Osteocyte (in vitro differentiated cells): ENCODE results near the gene ABCC1. TPM values are rescaled to one million over a fixed set of nuclear protein-coding genes. Genes with fewer than 3 reads are reported as not detected.

Experiments used
- DNase-seq: peaks from one replicate; pipeline ENCODE4 v3.0.0; 2021; ENCODE audit warnings: mixed read lengths; ENCODE audit not compliant: unreplicated experiment; ENCODE audit errors: extremely low spot score
- H3K27ac Mint-ChIP-seq: one replicate; pipeline ENCODE4 v1.8.0; 2021; ENCODE audit warnings: mild to moderate bottlenecking, mixed read lengths; ENCODE audit not compliant: unreplicated experiment
- H3K27me3 Mint-ChIP-seq: one replicate; pipeline ENCODE4 v1.8.0; 2021; ENCODE audit warnings: mixed read lengths; ENCODE audit not compliant: unreplicated experiment
- H3K36me3 Mint-ChIP-seq: one replicate; pipeline ENCODE4 v1.8.0; 2021; ENCODE audit warnings: mixed read lengths; ENCODE audit not compliant: unreplicated experiment
- H3K4me1 Mint-ChIP-seq: one replicate; pipeline ENCODE4 v1.8.0; 2021; ENCODE audit warnings: mixed read lengths; ENCODE audit not compliant: unreplicated experiment
- H3K4me3 Mint-ChIP-seq: one replicate; pipeline ENCODE4 v1.8.0; 2021; ENCODE audit warnings: mild to moderate bottlenecking, moderate library complexity, mixed read lengths; ENCODE audit not compliant: unreplicated experiment
- H3K9me3 Mint-ChIP-seq: one replicate; pipeline ENCODE4 v1.8.0; 2021; ENCODE audit warnings: mixed read lengths; ENCODE audit not compliant: unreplicated experiment
- CTCF ChIP-seq: fragments of 200-600 bp; sonication (generic); IDR thresholded peaks from 2 replicates; pipeline ENCODE4 v1.5.0; 2021; ENCODE audit warnings: antibody characterized with exemption, mild to moderate bottlenecking, moderate library complexity
- total RNA-seq: library from RNA; stranded (reverse); gene quantifications from 2 replicates; pipeline ENCODE4 v1.2.1, GENCODE V29; 2021

The ABCC1 gene
- total RNA-seq, 1 donor from 2014 or later = 256 TPM

GRCh38 chr16:15947983-15948509 is 1.4 kb upstream of the ABCC1 start:
- peaks cover 3% of the 10 kb centered on the region for H3K36me3 Mint-ChIP-seq
- no peak overlapping the region for H3K27ac Mint-ChIP-seq
- H3K9me3 Mint-ChIP-seq = no peaks in the 10 kb centered on the region
- no peaks in the 10 kb centered on the region for H3K27me3 Mint-ChIP-seq
- DNase-seq = no peak
- no peak overlapping the region for H3K4me3 Mint-ChIP-seq
- peaks cover 45% of the 10 kb centered on the region for H3K4me1 Mint-ChIP-seq
- no peak for TF ChIP-seq CTCF

- Mint-ChIP-seq H3K27me3 (no peaks in the 10 kb centered on the region), H3K4me1 (peaks cover 52% of the 10 kb centered on the region), H3K4me3 (peak overlapping the region; percentile 70), H3K9me3 (no peaks in the 10 kb centered on the region), H3K27ac (peak overlapping the region; percentile 67), H3K36me3 (peaks cover 3% of the 10 kb centered on the region)
- no peak for DNase-seq
- no peak for TF ChIP-seq CTCF
Measured at GRCh38 chr16:15948532-15949209, 745 bp upstream of the ABCC1 start.

GRCh38 chr16:15950161-15950854 is 892 bp downstream of the ABCC1 start:
- H3K27me3 Mint-ChIP-seq = no peaks in the 10 kb centered on the region

GRCh38 chr16:15950869-15951268 is 1.5 kb downstream of the ABCC1 start:
- H3K27me3 Mint-ChIP-seq = no peaks in the 10 kb centered on the region
- peak overlapping the region; percentile 97 for H3K27ac Mint-ChIP-seq
- no peak for TF ChIP-seq CTCF
- no peaks in the 10 kb centered on the region for H3K9me3 Mint-ChIP-seq
- no peak for DNase-seq
- peak overlapping the region; percentile 95 for H3K4me3 Mint-ChIP-seq
- H3K4me1 Mint-ChIP-seq = peaks cover 64% of the 10 kb centered on the region
- H3K36me3 Mint-ChIP-seq = peaks cover 9% of the 10 kb centered on the region

More at GRCh38 chr16:15950161-15950854, 892 bp downstream of the ABCC1 start:
- TF ChIP-seq CTCF = no peak
- no peaks in the 10 kb centered on the region for H3K9me3 Mint-ChIP-seq
- H3K4me3 Mint-ChIP-seq = peak overlapping the region; percentile 95
- H3K4me1 Mint-ChIP-seq = peaks cover 63% of the 10 kb centered on the region
- H3K36me3 Mint-ChIP-seq = peaks cover 6% of the 10 kb centered on the region
- DNase-seq = no peak
- H3K27ac Mint-ChIP-seq = peak overlapping the region; percentile 97

GRCh38 chr16:15951852-15952251 is 2.4 kb downstream of the ABCC1 start:
- Mint-ChIP-seq H3K27me3 (no peaks in the 10 kb centered on the region), H3K9me3 (no peaks in the 10 kb centered on the region), H3K36me3 (peaks cover 9% of the 10 kb centered on the region), H3K4me1 (peaks cover 62% of the 10 kb centered on the region), H3K27ac (peak overlapping the region; percentile 84), H3K4me3 (peak overlapping the region; percentile 95)
- TF ChIP-seq CTCF = no peak
- DNase-seq = no peak
